Endothelial cell of umbilical vein (primary cell): ENCODE results near the gene TOM1. TPM values are rescaled to one million over a fixed set of nuclear protein-coding genes. Genes with fewer than 3 reads are reported as not detected.

Experiments
- BruUV-seq: library from RNA; stranded (reverse); fragments of 400-500 nt; replicated peaks from 2 replicates; lab custom pipeline; 2021; lab: Mats Ljungman, UMichigan
- CTCF ChIA-PET: fragments of 300-600, 350-600 bp; sonication (Branson Sonifier 250); formaldehyde crosslinking; loops from one replicate; lab custom pipeline; 2021; ENCODE audit warnings: antibody characterized with exemption, inconsistent platforms; lab: Charles Lee
- POLR2A ChIA-PET: fragments of 300-600, 350-600 bp; sonication (Branson Sonifier 250); formaldehyde crosslinking; loops from one replicate; lab custom pipeline; 2021; ENCODE audit warnings: antibody characterized with exemption, inconsistent platforms; lab: Charles Lee
- DNase-seq: peaks from one replicate; pipeline ENCODE4 v3.0.0-alpha.2; 2011; ENCODE audit warnings: low read depth, low spot score
- FAIRE-seq: peaks from 2 replicates; lab custom pipeline; 2011; peaks lifted over from hg19 to GRCh38; lab: Jason Lieb, UNC
- H2AFZ ChIP-seq: 2 replicates; pipeline ENCODE4 v1.6.0; 2012; ENCODE audit warnings: low read depth, low read length, control low read depth, inconsistent platforms
- H3K27ac ChIP-seq: 2 replicates; pipeline ENCODE4 v1.5.1; 2011; ENCODE audit warnings: low read depth, mild to moderate bottlenecking, control low read depth, low read length, moderate library complexity; ENCODE audit not compliant: insufficient read depth
- H3K27me3 ChIP-seq, 2 experiments: 2 replicates each; pipeline versions ENCODE4 v1.6.0 to v1.6.1; 2011; ENCODE audit warnings: low read length in 2 of 2, mixed read lengths in 1 of 2; ENCODE audit not compliant: control insufficient read depth in 2 of 2, insufficient read depth in 2 of 2
- H3K36me3 ChIP-seq, 2 experiments: 2 replicates in 1 of 2; 3 replicates in 1 of 2; pipeline ENCODE4 v1.5.1; 2011; ENCODE audit warnings: low read length in 2 of 2, mild to moderate bottlenecking in 1 of 2, moderate library complexity in 1 of 2; ENCODE audit not compliant: control insufficient read depth in 2 of 2, insufficient read depth in 2 of 2; ENCODE audit errors: extremely low read depth in 1 of 2
- H3K4me1 ChIP-seq: 3 replicates; pipeline ENCODE4 v1.5.1; 2011; ENCODE audit warnings: mild to moderate bottlenecking, low read length; ENCODE audit not compliant: control insufficient read depth, insufficient read depth; ENCODE audit errors: extremely low read depth
- H3K4me2 ChIP-seq: 2 replicates; pipeline ENCODE4 v1.6.1; 2011; ENCODE audit warnings: low read length, control low read depth, mixed read lengths; ENCODE audit not compliant: insufficient read depth
- H3K4me3 ChIP-seq, 3 experiments: fragments of 200-600 bp in 1 of 3; sonication (generic), shearing (Covaris generic) in 1 of 3; replicated peaks in 1 of 3; 2 replicates each; pipeline ENCODE4 v1.5.1; 2011 to 2016; ENCODE audit warnings: control low read depth in 3 of 3, low read length in 3 of 3, mild to moderate bottlenecking in 2 of 3, inconsistent platforms in 1 of 3, low read depth in 1 of 3, moderate library complexity in 1 of 3; ENCODE audit not compliant: insufficient read depth in 1 of 3
- H3K79me2 ChIP-seq: 2 replicates; pipeline ENCODE4 v1.6.0; 2012; ENCODE audit warnings: low read length, inconsistent platforms; ENCODE audit not compliant: control insufficient read depth, insufficient read depth
- H3K9ac ChIP-seq: replicated peaks from 2 replicates; pipeline ENCODE3; 2011; ENCODE audit warnings: low read length, control low read depth; ENCODE audit not compliant: insufficient read depth; ENCODE audit errors: extremely low read depth
- H3K9me1 ChIP-seq: replicated peaks from 3 replicates; pipeline ENCODE4 v1.6.0; 2011; ENCODE audit warnings: mild to moderate bottlenecking, low read length; ENCODE audit not compliant: control insufficient read depth, insufficient read depth; ENCODE audit errors: extremely low read depth
- H3K9me3 ChIP-seq: replicated peaks from 2 replicates; pipeline ENCODE4 v1.5.1; 2012; ENCODE audit warnings: low read length, inconsistent platforms; ENCODE audit not compliant: control insufficient read depth, insufficient read depth
- H4K20me1 ChIP-seq: replicated peaks from 2 replicates; pipeline ENCODE3; 2011; ENCODE audit warnings: mild to moderate bottlenecking, low read length; ENCODE audit not compliant: control insufficient read depth, insufficient read depth; ENCODE audit errors: extremely low read depth
- EZH2 ChIP-seq: IDR thresholded peaks from 2 replicates; pipeline ENCODE4 v1.6.1; 2012; ENCODE audit warnings: borderline replicate concordance, low read depth, mild to moderate bottlenecking, moderate library complexity, low read length, inconsistent platforms; ENCODE audit not compliant: severe bottlenecking
- GATA2 ChIP-seq: IDR thresholded peaks from 2 replicates; pipeline ENCODE4 v1.7.0; 2011; ENCODE audit warnings: low read depth, mild to moderate bottlenecking, moderate library complexity, mixed read lengths, low read length; ENCODE audit not compliant: insufficient read length, insufficient read depth
- MAX ChIP-seq: IDR thresholded peaks from 2 replicates; pipeline ENCODE4 v1.6.1; 2011; ENCODE audit not compliant: insufficient read depth, insufficient read length
- MYC ChIP-seq: IDR thresholded peaks from one replicate; pipeline ENCODE4 v1.6.1; 2011; ENCODE audit warnings: mild to moderate bottlenecking, low read depth, low read length
- POLR2AphosphoS5 ChIP-seq: IDR thresholded peaks from 2 replicates; pipeline ENCODE4 v1.6.1; 2012; ENCODE audit warnings: low read depth, mild to moderate bottlenecking, control low read depth, low read length, moderate library complexity; ENCODE audit not compliant: insufficient read depth
- dilution Hi-C: fragments of 300-500 bp; cut with MboI; formaldehyde crosslinking; loops from one replicate; pipeline ENCODE4 v1.15.0; 2019; ENCODE audit warnings: low sequenced_read_pairs; ENCODE audit not compliant: extremely low pct_ligation_motif_present
- intact Hi-C: fragments of 100-400 bp; cut with micrococcal nuclease; formaldehyde crosslinking; loops from one replicate; pipeline ENCODE4 v1.10.0; 2022
- polyA plus RNA-seq, 4 experiments: library from polyadenylated mRNA; depleted of rRNA in 3 of 4; stranded (reverse) in 3 of 4; unstranded in 1 of 4; fragments of >200 nt; gene quantifications; 2 replicates each; pipeline versions ENCODE4 v1.2.1 to v1.2.3, GENCODE V29; 2011 to 2012; ENCODE audit warnings: missing spikeins in 1 of 4
- total RNA-seq: library from RNA; stranded (reverse); gene quantifications from 2 replicates; pipeline ENCODE4 v1.2.3, GENCODE V29; 2021

The TOM1 gene
- total and polyA plus RNA-seq, 2 donors (not counting 3 experiments of a cell fraction or from before 2014, with no cell fraction given): 36.4 to 74.4 TPM

- Histone ChIP-seq H3K4me3 (no peak overlapping the region), H2AFZ (no peak overlapping the region), H3K4me1 (peaks cover 12% of the 10 kb centered on the region), H3K9ac (no peak overlapping the region), H3K27me3 (no peaks in the 10 kb centered on the region), H4K20me1 (no peaks in the 10 kb centered on the region), H3K9me1 (no peaks in the 10 kb centered on the region), H3K27ac (no peak overlapping the region), H3K79me2 (peaks cover 12% of the 10 kb centered on the region), H3K4me2 (peak overlapping the region; percentile 76), H3K9me3 (no peaks in the 10 kb centered on the region), H3K36me3 (no peaks in the 10 kb centered on the region)
- ChIA-PET POLR2A (no interaction called here), CTCF (no interaction called here)
- intact Hi-C loops: no loop called here
- BruUV-seq: no TSS peak
- dilution Hi-C loops: no loop called here
- no peak for TF ChIP-seq POLR2AphosphoS5
- DNase-seq (no peak), FAIRE-seq (no peak)
Measured at GRCh38 chr22:35301372-35301874, 1.7 kb downstream of the TOM1 start.

GRCh38 chr22:35303029-35303624, 3.4 kb downstream of the TOM1 start:
- Histone ChIP-seq H3K4me1 (peaks cover 28% of the 10 kb centered on the region), H3K9me3 (no peaks in the 10 kb centered on the region), H3K36me3 (no peaks in the 10 kb centered on the region), H3K27me3 (no peaks in the 10 kb centered on the region), H4K20me1 (no peaks in the 10 kb centered on the region), H3K9me1 (no peaks in the 10 kb centered on the region), H3K4me2 (no peak overlapping the region), H3K9ac (no peak overlapping the region), H3K27ac (no peak overlapping the region), H2AFZ (no peak overlapping the region), H3K79me2 (peaks cover 20% of the 10 kb centered on the region), H3K4me3 (no peak overlapping the region)
- ChIA-PET POLR2A (no interaction called here), CTCF (no interaction called here)
- no TSS peak for BruUV-seq
- dilution Hi-C loops (no loop called here), intact Hi-C loops (no loop called here)
- FAIRE-seq (no peak), DNase-seq (no peak)
- TF ChIP-seq POLR2AphosphoS5 (no peak), GATA2 (no peak), MYC (no peak), EZH2 (no peak), MAX (no peak)
